Right ventricle myocardium inferior (tissue), 1 donor: Measurements from ENCODE around the gene ADAM12. TPM values are rescaled to one million over a fixed set of nuclear protein-coding genes. Genes with fewer than 3 reads are reported as not detected.
"Not testable (repeated sequence)": the region's sequence is repeated elsewhere in the genome, so short reads cannot be mapped to it uniquely, and the experiment has no call there.

Experiments used
- ATAC-seq: fragments of 200-7000 bp; cut with Tn5 transposase; one replicate; pipeline ENCODE4 v1.9.1; 2020; ENCODE audit warnings: mild to moderate bottlenecking, moderate library complexity
- DNase-seq: peaks from one replicate; pipeline ENCODE4 v3.0.0; 2021; ENCODE audit errors: missing footprints
- intact Hi-C: fragments of 100-400 bp; cut with DNase I; formaldehyde crosslinking; loops from one replicate; pipeline ENCODE4 v1.11.0; 2022
- total RNA-seq: library from RNA; stranded (reverse); fragmentation: NEBNext Ultra II Directional; extraction: Animal tissue kit (Norgen Biotek cat#: 25700); gene quantifications from one replicate; pipeline ENCODE4 v1.2.1, GENCODE V29; 2021
- donor health status: DM: no; HTN: yes; CAD: no; lungs with severe emphysema.

The ADAM12 gene
- total RNA-seq, 1 donor from 2014 or later: 0.35 TPM

- ATAC-seq (no peak), DNase-seq (no peak)
- intact Hi-C loops: no loop called here
Measured at GRCh38 chr10:126065751-126066377, 322.4 kb downstream of the ADAM12 start.

GRCh38 chr10:126064512-126064911 lies 323.8 kb downstream of the ADAM12 start:
- no peak for DNase-seq
- intact Hi-C loops: loop anchor here (5.0 kb wide), 1 partner anchor 38 kb away; no protein-coding TSS in a partner anchor

DNA sequence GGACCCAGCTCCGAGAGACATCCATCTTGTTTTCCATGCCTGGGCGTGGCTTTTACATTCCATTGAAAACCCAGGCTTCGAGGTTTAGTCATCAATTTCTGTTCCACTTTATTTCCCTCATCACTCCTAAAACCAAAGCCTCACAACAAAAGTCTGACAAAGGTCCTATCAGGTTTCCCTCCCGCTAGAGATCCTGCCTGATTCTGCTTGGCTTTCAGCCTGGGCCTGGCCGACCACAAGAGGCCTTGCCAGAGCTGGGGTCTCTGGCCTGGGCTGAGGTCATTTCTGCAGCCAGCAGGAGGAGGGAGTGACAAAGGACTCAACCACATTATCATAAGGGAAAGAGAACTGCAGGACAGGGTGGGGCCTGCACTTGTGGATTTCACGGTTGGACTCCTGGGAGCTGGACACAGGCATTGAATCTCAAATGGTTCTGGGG lies 324.9 kb downstream of the ADAM12 start:
- intact Hi-C loops: loop anchor here (5.0 kb wide), 1 partner anchor 39 kb away; no protein-coding TSS in a partner anchor
- ATAC-seq (no peak), DNase-seq (no peak)

More at GRCh38 chr10:126064512-126064911, 323.8 kb downstream of the ADAM12 start:
- no peak for ATAC-seq

DNA sequence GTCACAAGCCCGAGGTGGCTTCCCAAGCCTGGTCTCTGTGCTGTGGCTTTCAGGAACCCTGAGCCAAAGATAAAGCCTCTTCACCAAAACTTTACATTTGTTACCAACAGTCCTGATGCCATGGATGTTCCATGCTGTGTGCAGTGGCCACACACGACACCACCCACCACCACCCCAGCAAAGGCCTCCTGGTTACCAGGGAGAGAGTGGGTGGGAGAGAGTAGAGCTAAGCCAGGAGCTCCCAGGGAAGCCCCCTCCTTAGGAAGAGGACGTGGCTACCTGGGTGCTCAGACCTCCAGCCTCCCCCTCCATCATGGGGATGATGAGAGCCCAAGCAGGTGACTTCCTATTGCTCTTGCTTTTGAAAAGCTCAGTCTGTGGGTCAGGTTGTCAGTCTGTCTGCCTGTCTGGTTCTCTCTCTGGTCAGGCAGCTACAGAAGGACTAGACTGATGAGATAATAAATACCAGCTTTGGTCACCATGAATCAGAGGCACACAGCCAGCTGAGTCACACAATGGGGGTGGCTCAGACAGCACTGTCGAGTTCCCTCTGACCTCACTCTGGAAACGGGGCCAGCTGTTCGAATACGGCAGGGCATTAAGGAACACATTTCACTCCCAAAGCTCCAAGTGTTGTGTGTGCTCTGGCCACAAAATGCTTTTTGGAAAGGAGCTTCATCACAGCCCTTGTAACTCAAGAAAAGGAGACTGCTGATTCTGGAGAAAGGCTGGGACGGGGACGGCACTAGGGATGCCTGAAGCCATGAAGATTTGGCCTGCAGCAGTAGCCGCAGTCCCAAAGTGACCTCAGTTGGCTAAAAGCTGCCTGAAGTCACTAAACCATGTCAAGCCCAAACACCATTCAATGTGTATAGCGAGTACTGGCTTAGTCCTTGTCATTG lies 325.9 kb downstream of the ADAM12 start:
- ATAC-seq: peak; percentile 95
- intact Hi-C loops: loop anchor here (5.0 kb wide), 1 partner anchor 40 kb away; no protein-coding TSS in a partner anchor
- DNase-seq: peak; percentile 93

DNA sequence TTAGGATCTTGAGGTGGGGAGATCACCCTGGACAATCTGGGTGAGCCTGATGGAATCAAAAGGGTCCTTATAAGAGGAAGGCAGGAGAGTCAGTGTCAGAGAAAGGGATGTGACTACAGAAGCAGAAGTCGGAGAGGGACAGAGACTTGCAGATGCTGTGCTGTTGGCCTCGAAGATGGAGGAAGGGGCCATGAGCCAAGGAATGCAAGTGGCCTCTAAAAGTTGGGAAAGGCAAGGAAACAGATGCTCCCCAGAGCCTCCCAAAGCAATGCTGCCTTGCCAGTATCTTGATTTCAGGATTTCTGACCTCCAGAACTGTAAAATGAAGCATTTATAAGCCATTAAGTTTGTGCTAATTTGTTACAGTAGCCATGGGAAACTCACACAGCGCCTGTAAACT lies 326.8 kb downstream of the ADAM12 start:
- intact Hi-C loops: loop anchor here (5.0 kb wide), 1 partner anchor 41 kb away; no protein-coding TSS in a partner anchor
- DNase-seq (no peak), ATAC-seq (no peak)

DNA sequence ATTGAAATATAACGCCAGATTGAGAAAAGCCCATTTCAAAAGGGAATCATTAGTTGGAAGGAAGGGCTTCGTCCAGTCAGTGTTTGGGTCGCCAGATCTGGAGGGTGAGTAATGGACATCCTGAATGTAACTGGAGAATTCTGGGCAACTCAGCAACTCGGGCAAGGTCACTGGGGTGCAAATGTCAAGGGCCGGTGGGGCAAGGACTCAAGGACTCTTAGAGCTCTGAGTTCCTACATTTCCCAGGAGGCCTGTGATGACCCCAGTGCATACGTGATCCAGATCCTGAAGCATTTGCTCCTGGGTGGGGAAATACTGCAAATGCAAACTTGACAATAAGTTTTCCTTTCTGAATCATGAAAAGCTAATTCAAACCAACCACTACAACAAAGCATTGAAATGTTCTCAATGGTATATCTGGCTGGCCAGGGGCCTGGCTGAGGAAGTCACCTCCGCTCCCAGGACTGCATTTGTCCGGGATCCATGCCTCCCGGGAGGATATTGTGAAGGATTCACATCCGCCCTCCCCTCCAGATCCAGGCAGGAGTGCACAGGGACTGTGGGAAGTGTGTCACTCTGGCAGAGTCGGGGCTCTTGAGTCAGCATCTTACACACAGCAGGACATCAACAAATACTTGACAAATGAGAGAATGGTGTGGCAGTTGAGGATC lies 327.9 kb downstream of the ADAM12 start:
- DNase-seq: no peak
- no peak for ATAC-seq
- intact Hi-C loops: loop anchor here (5.0 kb wide), 1 partner anchor 42 kb away; no protein-coding TSS in a partner anchor

- no peak for DNase-seq
- no peak for ATAC-seq
- intact Hi-C loops: no loop called here
Measured at GRCh38 chr10:126059076-126059826, 329.0 kb downstream of the ADAM12 start.

- DNase-seq: no peak
- ATAC-seq: no peak
- intact Hi-C loops: no loop called here
Measured at GRCh38 chr10:126058507-126058906, 329.8 kb downstream of the ADAM12 start.

- intact Hi-C loops: no loop called here
- ATAC-seq: no peak
- no peak for DNase-seq
Measured at GRCh38 chr10:126058104-126058503, 330.2 kb downstream of the ADAM12 start.

- no peak for DNase-seq
- intact Hi-C loops: no loop called here
- ATAC-seq: no peak
Measured at GRCh38 chr10:126057494-126057893, 330.8 kb downstream of the ADAM12 start.

DNA sequence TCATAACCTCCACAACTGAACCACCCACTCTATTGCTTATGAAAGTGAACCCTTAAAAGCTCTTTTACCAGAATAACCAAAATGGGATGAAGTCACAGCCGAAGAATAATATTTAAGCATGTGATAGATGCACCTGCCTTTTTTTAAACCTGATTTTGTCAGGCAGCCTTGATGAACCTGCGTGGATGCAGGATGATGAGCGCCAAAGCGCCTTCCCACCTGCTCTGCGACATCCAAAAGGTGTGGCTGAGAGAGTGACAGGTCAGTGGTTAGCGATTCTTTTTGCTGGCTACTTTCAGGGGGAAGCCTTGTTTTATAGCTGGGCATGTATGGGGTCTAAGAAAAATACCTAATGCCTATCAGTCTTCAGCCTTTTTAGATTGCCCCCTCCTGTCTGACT lies 334.1 kb downstream of the ADAM12 start:
- DNase-seq (no peak), ATAC-seq (no peak)
- intact Hi-C loops: no loop called here

DNA sequence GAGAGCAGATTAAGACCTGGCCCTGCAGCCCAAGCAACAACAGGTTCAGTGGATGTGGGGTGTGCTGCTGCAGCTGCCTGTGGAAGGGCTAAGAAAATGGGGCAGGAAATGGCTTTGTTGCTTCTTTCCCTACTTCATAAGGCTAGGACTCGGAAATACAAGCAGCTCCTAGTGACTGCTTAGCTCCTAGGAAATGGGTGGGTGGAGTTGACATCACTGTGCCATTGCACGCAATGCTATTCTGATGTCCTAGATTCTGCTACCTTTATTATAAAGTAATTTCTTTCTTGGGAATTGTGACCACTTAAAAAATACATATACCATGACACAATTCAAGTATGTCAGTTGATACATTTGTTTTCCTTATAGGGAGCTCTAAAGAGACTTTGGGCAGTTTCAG lies 336.1 kb downstream of the ADAM12 start:
- DNase-seq (no peak), ATAC-seq (no peak)
- intact Hi-C loops: no loop called here

- DNase-seq: no peak
- intact Hi-C loops: no loop called here
- peak; percentile 73 for ATAC-seq
Measured at GRCh38 chr10:126049759-126050700, 338.2 kb downstream of the ADAM12 start.

DNA sequence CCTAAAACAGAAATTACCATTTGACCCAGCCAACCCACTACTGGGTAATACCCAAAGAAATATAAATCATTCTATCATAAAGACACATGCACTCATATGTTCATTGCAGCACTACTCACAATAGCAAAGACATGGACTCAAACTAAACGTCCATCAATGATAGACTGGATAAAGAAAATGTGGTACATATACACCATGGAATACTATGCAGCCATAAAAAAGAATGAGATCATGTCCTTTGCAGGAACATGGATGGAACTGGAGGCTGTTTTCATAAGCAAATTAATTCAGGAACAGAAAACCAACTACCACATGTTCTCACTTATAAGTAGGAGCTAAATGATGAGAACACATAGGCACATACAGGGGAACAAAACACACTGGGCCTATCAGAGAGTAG lies 340.5 kb downstream of the ADAM12 start:
- ATAC-seq, intact Hi-C loops, DNase-seq: not testable (repeated sequence)

GRCh38 chr10:126046831-126047230 lies 341.4 kb downstream of the ADAM12 start:
- intact Hi-C loops: no loop called here
- ATAC-seq (no peak), DNase-seq (no peak)

DNA sequence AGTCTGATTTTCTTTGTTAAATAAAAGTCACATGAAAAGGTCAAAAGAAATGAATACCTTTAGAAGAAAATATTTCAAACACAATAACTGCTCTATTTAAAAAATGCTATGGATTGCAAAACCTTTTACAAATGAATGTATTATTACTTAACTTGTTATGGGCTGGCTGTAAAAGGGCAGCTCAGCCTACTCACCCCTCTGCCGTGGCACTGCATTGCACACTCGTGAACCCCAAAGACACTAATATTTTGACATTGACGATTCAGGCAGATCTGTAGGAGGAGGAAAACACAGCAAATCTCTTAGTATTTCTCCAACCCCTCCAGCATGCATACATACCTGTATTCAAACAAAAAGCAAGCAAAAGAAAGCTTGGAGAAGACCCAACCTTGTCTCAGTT lies 342.4 kb downstream of the ADAM12 start:
- ATAC-seq: no peak
- intact Hi-C loops: no loop called here
- no peak for DNase-seq

GRCh38 chr10:126043389-126043788 lies 344.9 kb downstream of the ADAM12 start:
- DNase-seq (no peak), ATAC-seq (no peak)
- intact Hi-C loops: no loop called here

DNA sequence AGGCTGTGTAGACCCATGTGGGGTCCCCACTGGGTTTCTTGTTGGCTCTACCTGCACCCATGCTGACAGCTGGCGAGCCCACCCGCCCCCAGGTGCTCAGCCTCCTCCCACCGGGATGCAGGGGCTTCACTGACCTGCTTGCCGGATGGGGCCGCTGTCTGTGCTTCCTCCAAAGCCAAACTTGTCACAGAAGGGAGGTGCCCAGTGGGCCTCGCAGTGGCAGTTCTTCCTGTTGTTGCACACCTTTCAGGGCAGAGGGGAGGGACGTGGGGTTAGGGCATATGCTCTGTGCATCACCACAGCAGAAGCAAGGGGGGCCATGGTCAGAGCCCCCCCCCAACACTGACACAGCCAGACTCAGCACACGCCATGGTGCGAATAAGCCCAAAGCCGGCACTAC lies 345.4 kb downstream of the ADAM12 start:
- intact Hi-C loops: no loop called here
- ATAC-seq (no peak), DNase-seq (no peak)
